Thyroid gland (tissue), 4 donors: ENCODE measurements around the gene RAB35.

Experiments used
- CTCF ChIP-seq, 6 experiments: fragments of 200-600 bp in 3 of 6; fragments of 450-650 bp in 3 of 6; sonication (generic) in 3 of 6; IDR thresholded peaks; one replicate each; pipeline ENCODE4 v1.5.1; 2016 to 2019; ENCODE audit warnings: antibody characterized with exemption in 6 of 6, mild to moderate bottlenecking in 2 of 6, inconsistent platforms in 1 of 6, moderate library complexity in 1 of 6
- POLR2A ChIP-seq, 2 donors: fragments of 450-650 bp; IDR thresholded peaks; one replicate each; pipeline ENCODE4 v1.6.1; 2017; ENCODE audit warnings: antibody characterized with exemption in 2 of 2, mild to moderate bottlenecking in 2 of 2, moderate library complexity in 1 of 2

- TF ChIP-seq CTCF (IDR thresholded peaks at IDR 0.05) (no peak), POLR2A (IDR thresholded peaks at IDR 0.05) (no peak)
Measured at GRCh38 chr12:120150919-120151525, 34.5 kb upstream of the RAB35 start.
